GM18861 (cell line): ENCODE measurements around the gene PPP2R2D.

ENCODE experiments used
- ATAC-seq: cut with Tn5 transposase; IDR thresholded peaks from one replicate; pipeline ENCODE4 v1.9.1; 2021; ENCODE audit not compliant: unreplicated experiment

Gene PPP2R2D

GRCh38 chr10:131926253-131926652 is 25.4 kb downstream of the PPP2R2D start:
- no peak for ATAC-seq

DNA sequence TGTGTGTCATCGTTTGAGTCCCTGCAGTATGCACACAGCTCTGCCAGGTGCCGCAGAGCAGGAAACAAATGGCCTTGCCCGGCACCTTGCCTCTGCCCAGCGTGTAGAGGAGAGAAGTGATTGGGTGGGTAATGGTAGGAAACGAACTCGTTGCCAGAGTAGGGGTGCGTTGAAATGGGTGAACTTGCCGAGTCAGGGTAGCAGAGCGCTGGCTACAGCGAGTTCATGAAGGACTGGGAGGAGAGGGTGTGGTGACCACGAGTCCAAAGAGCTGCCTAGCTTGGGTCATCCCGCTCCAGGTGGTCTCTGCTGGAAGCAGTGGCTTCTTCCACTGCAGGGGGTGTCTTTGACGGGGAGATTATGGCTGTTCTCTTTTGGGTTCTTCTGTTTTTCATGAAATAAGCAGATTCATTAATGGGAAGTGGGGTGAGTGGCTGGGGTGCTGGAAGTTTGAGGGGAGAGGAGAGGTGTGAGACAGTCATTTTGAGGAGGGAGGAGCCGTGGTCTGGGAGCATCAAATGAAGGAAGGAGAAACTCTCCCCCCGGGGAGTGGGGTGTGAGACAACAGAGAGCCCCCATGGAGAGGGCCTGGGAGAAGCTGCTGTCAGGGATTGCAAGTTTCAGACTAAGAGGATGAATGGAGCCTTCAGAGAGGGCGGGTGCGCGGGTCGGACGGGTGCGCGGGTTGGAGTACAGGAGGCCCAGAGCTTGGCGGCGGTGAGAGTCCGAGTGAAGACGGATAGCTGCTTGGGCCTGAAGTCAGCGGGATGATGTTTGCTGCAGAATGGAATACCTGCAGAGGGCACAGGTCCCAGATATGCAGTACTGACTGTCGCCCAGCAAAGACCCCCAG is 26.2 kb downstream of the PPP2R2D start:
- no peak for ATAC-seq

DNA sequence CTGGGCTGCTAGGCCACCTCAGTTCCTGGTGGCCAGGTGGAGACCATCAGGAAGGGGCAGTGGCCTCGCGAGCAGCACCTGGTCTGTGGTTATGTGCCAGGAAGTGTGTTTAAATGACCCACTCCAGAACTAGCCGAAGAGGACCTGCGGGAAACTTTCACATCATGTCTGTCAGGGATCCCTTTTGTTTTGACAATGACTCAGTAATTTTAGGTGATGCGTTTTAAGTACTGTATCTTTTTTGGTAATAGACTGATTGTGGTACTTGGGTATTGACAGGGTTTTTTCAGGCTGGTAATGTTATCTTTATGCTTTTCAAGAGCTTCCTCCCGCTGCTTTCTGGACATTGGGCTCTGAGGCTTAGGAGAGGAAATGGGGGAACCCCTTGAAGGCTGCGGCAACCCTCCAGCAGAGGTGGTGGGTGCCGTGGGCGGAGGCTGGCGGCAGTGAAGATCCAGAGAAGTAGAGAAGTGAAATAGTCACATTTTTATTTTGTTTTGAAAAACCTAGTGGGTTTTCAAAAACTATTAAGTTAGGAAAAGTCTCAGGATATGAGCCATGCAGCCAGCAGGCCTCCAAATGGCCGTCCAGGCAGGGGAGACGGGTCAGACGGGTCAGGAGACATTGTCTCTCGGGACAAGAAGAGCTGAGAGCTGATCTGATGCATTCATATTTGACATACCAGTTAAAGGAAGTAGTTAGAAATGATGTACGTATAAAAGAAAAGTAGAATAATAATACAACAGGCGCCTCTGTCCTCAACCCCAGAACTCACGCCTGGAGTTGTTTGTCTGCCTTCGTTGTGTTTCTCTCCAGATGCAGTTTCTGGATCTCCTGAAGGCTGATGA is 27.7 kb downstream of the PPP2R2D start:
- peak; percentile 81 for ATAC-seq

- ATAC-seq, result no peak
Measured at GRCh38 chr10:131929122-131929845, 28.5 kb downstream of the PPP2R2D start.

GRCh38 chr10:131930150-131930549 is 29.3 kb downstream of the PPP2R2D start:
- ATAC-seq, result no peak

- ATAC-seq, result no peak
Measured at GRCh38 chr10:131930586-131931330, 29.9 kb downstream of the PPP2R2D start.

GRCh38 chr10:131931981-131932380 is 31.2 kb downstream of the PPP2R2D start:
- ATAC-seq, result no peak

GRCh38 chr10:131933016-131933695 is 32.3 kb downstream of the PPP2R2D start:
- ATAC-seq, result no peak

- no peak for ATAC-seq
Measured at GRCh38 chr10:131933696-131934086, 32.9 kb downstream of the PPP2R2D start.

GRCh38 chr10:131934769-131935168 is 34.0 kb downstream of the PPP2R2D start:
- no peak for ATAC-seq

- no peak for ATAC-seq
Measured at GRCh38 chr10:131935260-131935659, 34.5 kb downstream of the PPP2R2D start.

- no peak for ATAC-seq
Measured at GRCh38 chr10:131936294-131936693, 35.5 kb downstream of the PPP2R2D start.

- no peak for ATAC-seq
Measured at GRCh38 chr10:131936736-131937135, 35.9 kb downstream of the PPP2R2D start.

- no peak for ATAC-seq
Measured at GRCh38 chr10:131937836-131938235, 37.0 kb downstream of the PPP2R2D start.

- no peak for ATAC-seq
Measured at GRCh38 chr10:131938681-131939080, 37.9 kb downstream of the PPP2R2D start.

DNA sequence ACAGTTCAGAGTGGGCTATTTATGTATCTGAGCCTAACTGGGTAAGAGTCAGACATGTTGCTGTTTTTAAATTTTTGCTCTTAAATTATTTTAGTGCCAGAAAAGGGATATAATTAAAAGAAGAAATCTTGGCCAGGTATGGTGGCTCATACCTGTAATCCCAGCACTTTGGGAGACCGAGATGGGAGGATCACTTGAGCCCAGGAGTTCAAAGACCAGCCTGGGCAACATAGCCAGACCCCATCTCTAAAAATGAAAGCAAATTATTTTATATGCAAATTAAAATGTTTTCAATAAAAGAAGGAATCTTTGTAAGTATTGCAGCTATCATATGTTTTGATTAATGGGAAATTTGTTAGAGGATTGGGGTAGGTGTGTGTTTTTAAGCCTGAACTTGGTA is 41.6 kb downstream of the PPP2R2D start:
- no peak for ATAC-seq

DNA sequence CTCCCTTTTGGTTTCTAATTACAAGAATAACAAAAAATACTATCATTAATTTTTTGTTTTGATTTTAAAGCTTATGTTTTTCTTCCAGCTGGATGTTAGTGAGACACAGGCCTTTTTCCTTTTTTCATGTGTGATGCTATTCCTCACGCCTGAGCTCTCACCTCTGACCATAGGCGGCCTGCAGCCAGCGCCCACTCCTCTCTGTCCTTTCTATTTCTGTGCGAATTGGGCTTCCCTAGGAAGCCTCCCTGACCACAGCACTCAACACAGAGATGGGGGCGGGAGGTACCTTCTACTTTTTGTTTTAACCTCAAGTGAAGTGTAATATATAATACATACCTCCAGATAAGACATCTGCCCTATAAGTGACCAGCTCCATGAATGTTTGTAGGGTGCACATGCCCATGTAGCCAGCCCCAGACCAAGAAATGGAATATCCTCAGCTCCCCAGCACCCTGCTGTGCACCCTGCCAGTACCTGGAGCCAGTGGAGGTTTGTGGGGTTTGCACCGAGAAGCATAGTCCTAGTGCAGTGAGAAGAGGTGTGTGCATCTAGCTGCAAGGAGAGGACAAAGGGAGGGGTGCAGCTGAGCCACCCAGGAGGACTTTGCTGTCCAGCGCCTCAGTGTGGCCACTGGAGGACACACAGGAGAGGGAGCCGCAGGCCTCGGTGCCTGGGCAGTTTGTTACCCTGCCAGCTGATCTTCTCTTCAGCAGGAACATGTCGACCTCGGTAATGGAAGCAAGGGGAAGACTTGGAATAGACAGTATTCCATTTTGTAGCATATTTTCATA is 42.4 kb downstream of the PPP2R2D start:
- ATAC-seq, result no peak

DNA sequence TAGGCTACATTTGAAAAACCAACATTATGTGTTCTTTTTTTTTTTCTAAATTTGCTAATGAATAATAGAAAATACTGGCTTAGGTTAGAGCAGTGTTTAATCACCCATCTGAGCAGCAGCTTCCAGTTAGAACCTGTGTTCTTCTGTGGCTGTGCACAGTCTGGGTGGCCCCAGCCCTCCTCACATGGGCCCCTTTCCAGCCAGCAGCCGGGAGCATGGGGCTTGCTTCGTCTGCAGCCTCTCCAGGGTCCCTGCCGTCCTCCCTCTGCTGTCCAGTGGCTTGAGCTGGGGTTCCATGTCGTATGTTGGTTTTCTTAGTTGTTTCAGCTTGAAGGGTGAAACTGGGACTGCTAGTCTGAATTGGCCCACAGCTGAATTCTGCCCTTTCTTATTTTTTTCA is 43.6 kb downstream of the PPP2R2D start:
- no peak for ATAC-seq

DNA sequence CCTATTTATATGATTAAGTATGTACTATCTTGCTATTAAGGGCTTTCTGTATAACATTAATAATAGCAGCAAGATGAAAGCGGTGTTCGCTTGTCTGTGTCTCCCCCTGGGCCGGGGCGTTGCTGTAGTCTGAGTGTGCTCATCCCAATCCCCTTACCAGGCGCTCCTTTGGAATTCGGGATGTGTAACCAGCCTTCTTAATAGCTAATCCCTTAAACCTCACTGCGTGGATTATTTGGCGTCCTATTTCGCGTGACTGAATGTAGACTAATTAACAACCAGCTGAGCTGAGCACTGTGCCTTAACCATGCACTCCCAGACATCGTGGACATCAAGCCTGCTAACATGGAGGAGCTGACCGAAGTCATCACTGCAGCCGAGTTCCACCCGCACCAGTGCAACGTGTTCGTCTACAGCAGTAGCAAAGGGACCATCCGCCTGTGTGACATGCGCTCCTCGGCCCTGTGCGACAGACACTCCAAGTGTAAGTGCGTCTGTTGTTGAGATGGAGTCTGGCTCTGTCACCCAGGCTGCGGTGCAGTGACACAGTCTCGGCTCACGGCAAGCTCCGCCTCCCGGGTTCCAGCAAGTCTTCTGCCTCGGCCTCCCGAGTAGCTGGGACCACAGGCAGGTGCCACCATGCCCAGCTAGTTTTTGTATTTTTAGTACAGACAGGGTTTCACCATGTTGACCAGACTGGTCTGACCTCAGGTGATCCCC is 44.3 kb downstream of the PPP2R2D start:
- no peak for ATAC-seq
